ENCODE measurements around the gene TECRL. TPM values are rescaled to one million over a fixed set of nuclear protein-coding genes. Genes with fewer than 3 reads are reported as not detected.

The TECRL gene
- total RNA-seq, 1 experiment from 2014 or later = not detected

DNA sequence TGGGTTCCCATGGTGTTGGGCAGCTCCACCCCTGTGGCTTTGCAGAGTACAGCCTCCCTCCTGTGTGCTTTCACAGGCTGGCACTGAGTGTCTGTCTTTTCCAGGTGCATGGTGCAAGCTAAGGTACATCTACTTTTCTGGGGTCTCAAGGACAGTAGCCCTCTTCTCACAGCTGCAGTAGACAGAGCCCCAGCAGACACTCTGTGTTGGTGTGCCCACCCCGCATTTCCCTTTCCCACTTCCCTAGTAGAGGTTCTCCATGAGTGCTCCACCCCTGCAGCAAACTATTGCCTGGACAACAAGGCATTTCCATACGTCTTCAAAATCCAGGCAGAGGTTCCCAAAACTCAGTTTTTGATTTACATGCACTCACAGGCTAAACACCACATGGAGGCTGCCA lies 143.0 kb downstream of the TECRL start:
- H3K27me3 ChIP-seq (ENCODE audit: insufficient read depth, low read length) = no peaks in the 10 kb centered on the region
- H3K27ac ChIP-seq (ENCODE audit: low read depth, low read length) = no peak overlapping the region
- no peaks in the 10 kb centered on the region for H3K36me3 ChIP-seq (ENCODE audit: control insufficient read depth in 1 of 2, insufficient read depth in 2 of 2, low read length in 2 of 2)
- H3K9me3 ChIP-seq (ENCODE audit: control insufficient read depth in 1 of 2, insufficient read depth in 1 of 2, low read depth in 1 of 2, low read length in 2 of 2) = peaks cover 4 to 13% of the 10 kb centered on the region in 2 experiments; a peak in 2 of 4 replicates
- BruUV-seq (replicated peaks) = no TSS peak
- DNase-seq (ENCODE audit: low read depth, low spot score) (no peak), ATAC-seq (no peak)
- H4K20me1 ChIP-seq (ENCODE audit: insufficient read depth) = no peaks in the 10 kb centered on the region
- ChIA-PET CTCF (no interaction called here), RAD21 (ENCODE audit: low non-redundant PET in 1 of 2, low total read pairs in 2 of 2, uncharacterized antibody in 2 of 2, unreplicated experiment in 2 of 2) (no interaction called here), POLR2A (no interaction called here)
- intact Hi-C loops (cut with micrococcal nuclease) = no loop called here
- no peaks in the 10 kb centered on the region for H3K9me2 ChIP-seq (ENCODE audit: insufficient read depth)
- H2AFZ ChIP-seq (ENCODE audit: low read depth, low read length, poor library complexity, severe bottlenecking) = no peak overlapping the region
- no peak overlapping the region for H3K4me2 ChIP-seq (ENCODE audit: low read length)
- no peak for TF ChIP-seq CBX3 (IDR thresholded peaks at IDR 0.05; ENCODE audit: low read depth)
- TF ChIP-seq RAD21 (IDR thresholded peaks at IDR 0.05; ENCODE audit: low read depth) = no peak
- TF ChIP-seq, protein P1, sequence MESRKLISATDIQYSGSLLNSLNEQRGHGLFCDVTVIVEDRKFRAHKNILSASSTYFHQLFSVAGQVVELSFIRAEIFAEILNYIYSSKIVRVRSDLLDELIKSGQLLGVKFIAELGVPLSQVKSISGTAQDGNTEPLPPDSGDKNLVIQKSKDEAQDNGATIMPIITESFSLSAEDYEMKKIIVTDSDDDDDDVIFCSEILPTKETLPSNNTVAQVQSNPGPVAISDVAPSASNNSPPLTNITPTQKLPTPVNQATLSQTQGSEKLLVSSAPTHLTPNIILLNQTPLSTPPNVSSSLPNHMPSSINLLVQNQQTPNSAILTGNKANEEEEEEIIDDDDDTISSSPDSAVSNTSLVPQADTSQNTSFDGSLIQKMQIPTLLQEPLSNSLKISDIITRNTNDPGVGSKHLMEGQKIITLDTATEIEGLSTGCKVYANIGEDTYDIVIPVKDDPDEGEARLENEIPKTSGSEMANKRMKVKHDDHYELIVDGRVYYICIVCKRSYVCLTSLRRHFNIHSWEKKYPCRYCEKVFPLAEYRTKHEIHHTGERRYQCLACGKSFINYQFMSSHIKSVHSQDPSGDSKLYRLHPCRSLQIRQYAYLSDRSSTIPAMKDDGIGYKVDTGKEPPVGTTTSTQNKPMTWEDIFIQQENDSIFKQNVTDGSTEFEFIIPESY (IDR thresholded peaks at IDR 0.05; ENCODE audit: extremely low read depth, insufficient replicate concordance, low read length) = no peak
- no peak for TF ChIP-seq SRF (IDR thresholded peaks at IDR 0.05; ENCODE audit: low read depth)
- TF ChIP-seq SP1 (IDR thresholded peaks at IDR 0.05; ENCODE audit: low read depth) = no peak
- TF ChIP-seq TCF7L2 (IDR thresholded peaks at IDR 0.05; ENCODE audit: borderline replicate concordance, extremely low read depth, insufficient read depth, insufficient read length) = no peak
- no peak for TF ChIP-seq ZFX (IDR thresholded peaks at IDR 0.05)
- TF ChIP-seq, protein P2, sequence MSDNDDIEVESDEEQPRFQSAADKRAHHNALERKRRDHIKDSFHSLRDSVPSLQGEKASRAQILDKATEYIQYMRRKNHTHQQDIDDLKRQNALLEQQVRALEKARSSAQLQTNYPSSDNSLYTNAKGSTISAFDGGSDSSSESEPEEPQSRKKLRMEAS (IDR thresholded peaks at IDR 0.05) = no peak
- no peak for TF ChIP-seq JUND (IDR thresholded peaks at IDR 0.05)
- H3K9ac ChIP-seq (ENCODE audit: low read length) = no peak overlapping the region
- H3K4me3 ChIP-seq (replicated peaks in 1 of 2; ENCODE audit: low read depth in 1 of 2, low read length in 2 of 2) = no peak overlapping the region
- no peaks in the 10 kb centered on the region for H3K79me2 ChIP-seq (ENCODE audit: insufficient read depth, low read length)
- H3K4me1 ChIP-seq (ENCODE audit: control insufficient read depth in 1 of 2, insufficient read depth in 2 of 2, low read length in 2 of 2) = no peaks in the 10 kb centered on the region

DNA sequence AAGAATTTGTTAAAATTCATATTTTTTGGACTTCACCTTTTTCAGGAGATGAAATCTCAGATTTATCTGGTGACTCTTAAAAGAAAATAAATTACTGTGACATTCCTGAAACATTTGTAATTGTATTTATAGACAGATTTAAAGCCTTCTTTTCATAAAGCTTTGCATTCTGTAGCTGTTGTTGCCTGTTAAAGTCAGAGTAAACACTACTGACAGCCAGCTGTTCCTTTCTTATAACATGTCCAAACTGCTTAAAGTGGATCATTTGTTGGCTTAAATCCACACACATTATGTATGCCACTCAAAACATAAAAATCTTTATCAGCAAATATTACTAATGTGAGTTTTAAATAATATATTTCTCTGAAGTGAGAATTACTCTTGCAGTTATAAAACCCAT lies 157.5 kb downstream of the TECRL start:
- DNase-seq (ENCODE audit: low read depth, low spot score) = no peak
- no peaks in the 10 kb centered on the region for H3K79me2 ChIP-seq (ENCODE audit: insufficient read depth, low read length)
- intact Hi-C loops (cut with micrococcal nuclease) = no loop called here

More for the DNA sequence above, 157.5 kb downstream of the TECRL start:
- Histone ChIP-seq H4K20me1 (ENCODE audit: insufficient read depth) (no peaks in the 10 kb centered on the region), H3K36me3 (ENCODE audit: control insufficient read depth in 1 of 2, insufficient read depth in 2 of 2, low read length in 2 of 2) (no peaks in the 10 kb centered on the region), H2AFZ (ENCODE audit: low read depth, low read length, poor library complexity, severe bottlenecking) (no peak overlapping the region), H3K27ac (ENCODE audit: low read depth, low read length) (no peak overlapping the region), H3K4me2 (ENCODE audit: low read length) (no peak overlapping the region), H3K4me1 (ENCODE audit: control insufficient read depth in 1 of 2, insufficient read depth in 2 of 2, low read length in 2 of 2) (no peaks in the 10 kb centered on the region), H3K9me2 (ENCODE audit: insufficient read depth) (no peaks in the 10 kb centered on the region), H3K9ac (ENCODE audit: low read length) (no peak overlapping the region), H3K9me3 (ENCODE audit: control insufficient read depth in 1 of 2, insufficient read depth in 1 of 2, low read depth in 1 of 2, low read length in 2 of 2) (peaks cover 0 to 22% of the 10 kb centered on the region in 2 experiments; a peak in 2 of 4 replicates), H3K27me3 (ENCODE audit: insufficient read depth, low read length) (no peaks in the 10 kb centered on the region), H3K4me3 (replicated peaks in 1 of 2; ENCODE audit: low read depth in 1 of 2, low read length in 2 of 2) (no peak overlapping the region)
- ChIA-PET POLR2A (no interaction called here), RAD21 (ENCODE audit: low non-redundant PET in 1 of 2, low total read pairs in 2 of 2, uncharacterized antibody in 2 of 2, unreplicated experiment in 2 of 2) (no interaction called here), CTCF (no interaction called here)
- no peak for TF ChIP-seq JUND (IDR thresholded peaks at IDR 0.05)
- TF ChIP-seq, protein P1 (IDR thresholded peaks at IDR 0.05; ENCODE audit: extremely low read depth, insufficient replicate concordance, low read length) = no peak
- no peak for TF ChIP-seq SIN3A (IDR thresholded peaks at IDR 0.05; ENCODE audit: low read depth)
- no peak for TF ChIP-seq POLR2A (IDR thresholded peaks at IDR 0.05; ENCODE audit: borderline replicate concordance, extremely low read depth, insufficient read depth, insufficient read length)
- TF ChIP-seq TCF7L2 (IDR thresholded peaks at IDR 0.05; ENCODE audit: borderline replicate concordance, extremely low read depth, insufficient read depth, insufficient read length) = no peak
- TF ChIP-seq ZNF274 (IDR thresholded peaks at IDR 0.05; ENCODE audit: low read depth, low read length) = no peak
- TF ChIP-seq CBX3 (IDR thresholded peaks at IDR 0.05; ENCODE audit: low read depth) = no peak
- BruUV-seq (replicated peaks) = no TSS peak
- no peak for ATAC-seq

Measured in HCT116 (cell line).